Subcutaneous adipose tissue (tissue), 4 donors: ENCODE data around the gene UNC13A. TPM values are rescaled to one million over a fixed set of nuclear protein-coding genes. Genes with fewer than 3 reads are reported as not detected.

Experiments
- CTCF ChIP-seq: fragments of 450-650 bp; IDR thresholded peaks from one replicate; pipeline ENCODE4 v1.5.1; 2016; ENCODE audit warnings: low read depth, mild to moderate bottlenecking, control low read depth, antibody characterized with exemption, moderate library complexity
- total RNA-seq, 4 donors: library from RNA; depleted of rRNA; stranded (reverse); fragments of >200 nt; gene quantifications; one replicate each; pipeline ENCODE4 v1.1.0, GENCODE V29; 2016

UNC13A gene
- total RNA-seq, 4 donors from 2014 or later = not detected

- no peak for TF ChIP-seq CTCF
These were observed 117.4 kb downstream of the UNC13A start for GRCh38 chr19:17570791-17571190.

- TF ChIP-seq CTCF = no peak
These were observed 120.2 kb downstream of the UNC13A start for GRCh38 chr19:17567940-17568339.

- no peak for TF ChIP-seq CTCF
These were observed 122.5 kb downstream of the UNC13A start for GRCh38 chr19:17565611-17566010.

- no peak for TF ChIP-seq CTCF
These were observed 123.4 kb downstream of the UNC13A start for GRCh38 chr19:17564781-17565180.

GRCh38 chr19:17562561-17562960 is 125.6 kb downstream of the UNC13A start:
- no peak for TF ChIP-seq CTCF

GRCh38 chr19:17562097-17562496 is 126.1 kb downstream of the UNC13A start:
- TF ChIP-seq CTCF = no peak

GRCh38 chr19:17560205-17560595 is 128.0 kb downstream of the UNC13A start:
- TF ChIP-seq CTCF = no peak
